Measurements from ENCODE around the gene PLG.
A peak's percentile ranks its signal among the peaks of the same experiment; 100 is the strongest.
"Not testable (repeated sequence)": the region's sequence is repeated elsewhere in the genome, so short reads cannot be mapped to it uniquely, and the experiment has no call there.

The PLG gene

DNA sequence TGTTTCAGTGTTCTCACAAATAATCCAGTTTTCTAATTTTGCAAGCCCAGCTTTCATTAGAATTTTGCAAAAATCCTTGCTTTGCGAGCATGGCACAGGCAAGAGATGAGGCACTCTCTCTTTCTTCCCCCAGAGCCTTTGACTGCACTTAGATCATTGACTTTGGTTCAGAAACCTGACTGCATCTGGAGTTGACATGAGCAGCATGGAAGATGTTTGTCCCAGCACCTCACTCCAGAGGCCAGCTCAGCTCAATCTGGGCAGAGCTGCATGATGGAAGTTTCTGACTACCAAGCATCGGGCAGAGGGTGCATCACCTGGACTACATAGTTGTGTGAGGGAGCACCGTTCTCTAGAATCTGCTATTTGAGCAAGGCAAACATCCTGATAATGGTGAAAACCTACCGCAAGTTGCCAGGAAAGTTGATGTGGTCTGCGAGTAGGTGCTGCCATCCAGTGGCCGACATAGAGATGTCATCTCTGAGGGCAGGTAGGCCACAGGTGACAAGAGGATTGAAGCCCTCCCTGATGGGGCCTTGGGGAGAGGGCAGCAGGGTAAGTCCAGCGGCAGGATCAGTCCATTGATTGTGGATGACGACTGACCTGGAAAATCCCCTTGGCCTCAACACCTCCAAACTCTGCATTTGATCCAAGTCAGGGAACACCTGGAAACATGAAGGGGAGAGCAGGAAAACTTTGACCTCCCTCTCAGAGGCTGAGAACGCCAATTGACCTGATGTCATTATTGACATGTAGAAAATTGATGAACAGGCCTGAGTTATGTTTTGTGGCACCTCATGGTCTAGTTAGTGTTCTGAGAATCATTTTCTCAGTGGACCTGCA, 34.2 kb upstream of the PLG start:
- no peak overlapping the region for H3K27ac Mint-ChIP-seq
- H3K9me3 Mint-ChIP-seq, result peaks cover 9% of the 10 kb centered on the region
- H3K4me1 Mint-ChIP-seq, result no peaks in the 10 kb centered on the region
- TF ChIP-seq, protein P1, sequence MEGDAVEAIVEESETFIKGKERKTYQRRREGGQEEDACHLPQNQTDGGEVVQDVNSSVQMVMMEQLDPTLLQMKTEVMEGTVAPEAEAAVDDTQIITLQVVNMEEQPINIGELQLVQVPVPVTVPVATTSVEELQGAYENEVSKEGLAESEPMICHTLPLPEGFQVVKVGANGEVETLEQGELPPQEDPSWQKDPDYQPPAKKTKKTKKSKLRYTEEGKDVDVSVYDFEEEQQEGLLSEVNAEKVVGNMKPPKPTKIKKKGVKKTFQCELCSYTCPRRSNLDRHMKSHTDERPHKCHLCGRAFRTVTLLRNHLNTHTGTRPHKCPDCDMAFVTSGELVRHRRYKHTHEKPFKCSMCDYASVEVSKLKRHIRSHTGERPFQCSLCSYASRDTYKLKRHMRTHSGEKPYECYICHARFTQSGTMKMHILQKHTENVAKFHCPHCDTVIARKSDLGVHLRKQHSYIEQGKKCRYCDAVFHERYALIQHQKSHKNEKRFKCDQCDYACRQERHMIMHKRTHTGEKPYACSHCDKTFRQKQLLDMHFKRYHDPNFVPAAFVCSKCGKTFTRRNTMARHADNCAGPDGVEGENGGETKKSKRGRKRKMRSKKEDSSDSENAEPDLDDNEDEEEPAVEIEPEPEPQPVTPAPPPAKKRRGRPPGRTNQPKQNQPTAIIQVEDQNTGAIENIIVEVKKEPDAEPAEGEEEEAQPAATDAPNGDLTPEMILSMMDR (IDR thresholded peaks at IDR 0.05; ENCODE audit: unreplicated experiment in 3 of 3), result peak in 2 of 3 experiments; percentile 11 to 31
- no peaks in the 10 kb centered on the region for H3K36me3 Mint-ChIP-seq (ENCODE audit: low read depth)
- peaks cover 7% of the 10 kb centered on the region for H3K27me3 Mint-ChIP-seq (ENCODE audit: low read depth)
- H3K4me3 Mint-ChIP-seq, result no peak overlapping the region

DNA sequence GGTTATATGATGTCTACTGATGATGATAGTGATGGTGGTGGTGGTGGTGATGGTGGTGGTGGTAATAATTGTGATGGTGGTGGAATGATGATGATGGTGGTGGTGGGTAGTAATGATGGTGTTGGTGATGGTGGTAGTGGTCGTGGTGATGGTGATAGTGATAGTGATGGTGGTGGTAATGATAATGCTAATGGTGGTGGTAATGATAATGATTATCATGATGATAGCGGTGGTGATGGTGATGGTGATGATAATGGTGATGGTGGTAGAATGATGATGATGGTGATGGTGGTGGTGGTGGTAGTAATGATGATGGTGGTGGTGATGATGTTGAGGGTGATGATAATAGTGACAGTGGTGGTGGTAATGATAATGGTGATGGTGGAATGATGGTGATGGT, 33.5 kb upstream of the PLG start:
- no peak overlapping the region for H3K4me3 Mint-ChIP-seq
- H3K27ac Mint-ChIP-seq, result no peak overlapping the region

DNA sequence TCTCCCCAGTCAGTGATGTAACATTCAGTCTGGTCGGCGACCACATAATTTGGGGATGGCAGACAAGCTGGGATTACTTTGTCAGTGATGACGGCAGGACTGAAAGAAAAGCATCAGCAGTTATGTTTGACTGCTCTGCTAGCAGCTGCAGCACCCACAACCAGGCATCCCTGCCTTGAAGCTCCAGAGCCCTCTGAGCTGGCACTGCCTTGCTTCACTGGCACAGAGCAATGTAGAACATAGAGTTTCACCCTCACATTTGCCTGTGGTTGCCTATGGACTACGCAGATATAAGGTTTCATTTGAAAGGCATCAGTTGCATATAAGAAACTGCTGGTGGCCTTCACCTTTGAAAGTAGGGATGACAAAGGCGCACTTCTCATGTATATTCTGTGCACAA, 25.6 kb upstream of the PLG start:
- H3K36me3 Mint-ChIP-seq (ENCODE audit: low read depth); H3K4me3 Mint-ChIP-seq; H3K4me1 Mint-ChIP-seq; H3K27ac Mint-ChIP-seq: not testable (repeated sequence)
- H3K9me3 Mint-ChIP-seq, result peaks cover 18% of the 10 kb centered on the region
- peaks cover 26% of the 10 kb centered on the region for H3K27me3 Mint-ChIP-seq (ENCODE audit: low read depth)

More for the DNA sequence above, 33.5 kb upstream of the PLG start:
- peaks cover 15% of the 10 kb centered on the region for H3K9me3 Mint-ChIP-seq
- TF ChIP-seq, protein P1 (IDR thresholded peaks at IDR 0.05; ENCODE audit: unreplicated experiment in 3 of 3), result no peak
- peaks cover 7% of the 10 kb centered on the region for H3K27me3 Mint-ChIP-seq (ENCODE audit: low read depth)
- H3K4me1 Mint-ChIP-seq, result no peaks in the 10 kb centered on the region
- no peaks in the 10 kb centered on the region for H3K36me3 Mint-ChIP-seq (ENCODE audit: low read depth)

DNA sequence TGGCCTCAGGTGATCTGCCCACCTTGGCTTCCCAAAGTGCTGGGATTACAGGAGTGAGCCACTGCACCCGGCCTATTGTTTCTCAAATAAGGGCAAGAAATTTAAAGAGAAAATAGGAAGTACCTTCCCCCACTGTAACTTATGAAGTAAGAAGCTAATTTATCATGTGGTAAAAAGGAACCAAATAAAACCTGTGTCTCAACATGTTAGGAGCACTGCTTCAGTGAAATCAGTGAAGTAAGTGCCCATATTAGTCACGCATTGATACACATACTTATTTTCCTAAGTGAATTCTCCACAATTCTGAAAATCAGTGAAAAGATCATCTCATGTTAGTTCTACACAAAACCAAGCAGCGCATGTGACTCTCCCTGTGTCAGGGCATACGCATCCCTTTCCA, 23.8 kb upstream of the PLG start:
- Mint-ChIP-seq H3K27me3 (ENCODE audit: low read depth) (peaks cover 26% of the 10 kb centered on the region), H3K27ac (no peak overlapping the region), H3K4me3 (peak overlapping the region; percentile 27 to 75 (median 37)), H3K36me3 (ENCODE audit: low read depth) (no peaks in the 10 kb centered on the region), H3K9me3 (peaks cover 6% of the 10 kb centered on the region), H3K4me1 (no peaks in the 10 kb centered on the region)
- TF ChIP-seq, protein P1 (IDR thresholded peaks at IDR 0.05; ENCODE audit: unreplicated experiment in 3 of 3), result no peak

DNA sequence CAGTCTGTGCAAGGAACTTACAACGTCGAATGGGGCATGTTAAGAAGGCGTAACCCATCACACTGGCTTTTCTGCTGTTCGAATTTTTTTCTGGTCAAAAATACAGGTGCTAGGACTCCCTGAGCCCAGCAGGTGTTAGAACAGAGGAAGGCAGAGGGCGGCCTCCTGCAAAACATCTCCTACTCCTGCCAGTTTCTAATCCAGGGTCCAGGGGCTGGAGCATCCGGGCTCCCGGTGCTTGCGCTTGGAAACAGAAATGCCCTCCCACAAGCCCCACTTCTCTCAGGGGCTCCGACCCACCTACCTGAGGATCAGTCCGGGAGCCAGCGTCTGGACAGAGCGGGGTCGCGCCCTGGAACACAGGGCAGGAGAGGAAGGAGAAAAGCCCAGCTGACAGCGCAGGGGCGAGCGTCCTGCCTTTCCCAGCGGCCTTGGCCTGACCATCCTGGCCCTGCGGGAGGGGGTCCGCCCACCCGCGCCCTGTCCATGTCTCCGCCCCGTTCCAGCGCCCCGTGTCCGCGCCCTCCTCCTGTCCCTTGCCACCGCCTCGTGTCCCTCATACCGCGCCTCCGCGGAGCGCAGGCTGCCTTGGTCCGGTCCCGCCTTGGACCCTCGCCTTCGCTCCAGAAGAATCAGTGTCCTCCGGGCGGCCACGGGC, 23.2 kb upstream of the PLG start:
- Mint-ChIP-seq H3K4me3 (peak overlapping the region; percentile 62 to 75 (median 65)), H3K4me1 (no peaks in the 10 kb centered on the region), H3K27me3 (ENCODE audit: low read depth) (peaks cover 26% of the 10 kb centered on the region), H3K36me3 (ENCODE audit: low read depth) (no peaks in the 10 kb centered on the region), H3K9me3 (peaks cover 2% of the 10 kb centered on the region), H3K27ac (no peak overlapping the region)
- TF ChIP-seq, protein P1 (IDR thresholded peaks at IDR 0.05; ENCODE audit: unreplicated experiment in 3 of 3), result no peak

DNA sequence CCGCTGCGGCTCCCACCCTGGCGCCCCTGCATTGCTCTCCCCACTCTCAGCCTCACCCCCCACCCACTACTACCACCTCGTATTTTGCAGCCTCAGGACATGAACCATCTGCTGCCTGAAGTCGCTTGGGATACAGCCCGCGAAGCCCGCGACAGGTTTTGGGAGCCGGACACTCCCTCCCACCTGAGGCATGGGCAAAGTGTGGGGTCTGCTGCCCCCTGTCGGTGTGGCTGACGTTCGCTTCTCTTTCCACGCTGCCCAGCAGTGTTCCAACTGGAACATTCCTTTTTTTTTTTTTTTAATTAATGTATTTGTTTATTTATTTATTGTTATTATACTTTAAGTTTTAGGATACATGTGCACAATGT, 22.7 kb upstream of the PLG start:
- Mint-ChIP-seq H3K36me3 (ENCODE audit: low read depth) (no peaks in the 10 kb centered on the region), H3K27ac (no peak overlapping the region), H3K27me3 (ENCODE audit: low read depth) (peaks cover 26% of the 10 kb centered on the region), H3K4me1 (no peaks in the 10 kb centered on the region), H3K4me3 (peak overlapping the region; percentile 62 to 75 (median 65)), H3K9me3 (peaks cover 2% of the 10 kb centered on the region)
- TF ChIP-seq, protein P1 (IDR thresholded peaks at IDR 0.05; ENCODE audit: unreplicated experiment in 3 of 3), result peak; percentile 33 to 51 (median 36)

DNA sequence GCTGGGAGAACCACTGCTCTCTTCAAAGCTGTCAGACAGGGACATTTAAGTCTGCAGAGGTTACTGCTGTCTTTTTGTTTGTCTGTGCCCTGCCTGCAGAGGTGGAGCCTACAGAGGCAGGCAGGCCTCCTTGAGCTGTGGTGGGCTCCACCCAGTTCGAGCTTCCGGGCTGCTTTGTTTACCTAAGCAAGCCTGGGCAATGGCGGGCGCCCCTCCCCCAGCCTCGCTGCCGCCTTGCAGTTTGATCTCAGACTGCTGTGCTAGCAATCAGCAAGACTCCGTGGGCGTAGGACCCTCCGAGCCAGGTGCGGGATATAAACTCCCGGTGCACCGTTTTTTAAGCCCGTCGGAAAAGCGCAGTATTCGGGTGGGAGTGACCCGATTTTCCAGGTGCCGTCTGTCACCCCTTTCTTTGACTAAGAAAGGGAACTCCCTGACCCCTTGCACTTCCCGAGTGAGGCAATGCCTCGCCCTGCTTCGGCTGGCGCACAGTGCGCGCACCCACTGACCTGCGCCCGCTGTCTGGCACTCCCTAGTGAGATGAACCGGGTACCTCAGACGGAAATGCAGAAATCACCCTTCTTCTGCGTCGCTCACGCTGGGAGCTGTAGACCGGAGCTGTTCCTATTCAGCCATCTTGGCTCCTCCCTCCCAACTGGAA, 16.8 kb upstream of the PLG start:
- H3K4me1 Mint-ChIP-seq; H3K9me3 Mint-ChIP-seq; H3K27me3 Mint-ChIP-seq (ENCODE audit: low read depth); H3K36me3 Mint-ChIP-seq (ENCODE audit: low read depth); H3K4me3 Mint-ChIP-seq; H3K27ac Mint-ChIP-seq: not testable (repeated sequence)
